ENCODE data around the gene MAP3K6.

DNA sequence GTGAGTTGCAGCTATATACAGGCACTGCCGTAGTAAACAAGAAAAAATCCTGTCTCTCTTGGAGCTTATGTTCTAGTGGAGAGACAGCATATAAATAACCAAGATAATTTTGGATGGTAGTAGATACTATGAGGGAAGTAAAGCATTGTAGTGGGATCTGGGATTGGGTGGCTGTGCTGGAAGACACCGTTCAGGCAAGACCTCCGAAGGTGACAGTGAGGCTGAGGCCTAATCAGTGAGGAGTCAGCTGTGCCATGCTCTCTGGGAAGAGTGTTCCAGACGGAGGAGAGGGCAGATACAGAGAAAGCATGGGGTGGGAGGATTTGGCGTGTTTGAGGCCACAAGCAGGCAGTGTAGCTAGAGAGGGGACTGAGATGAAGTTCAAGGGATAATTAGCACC, 38.8 kb downstream of the MAP3K6 start:
- TF ChIP-seq POLR2AphosphoS5 (IDR thresholded peaks at IDR 0.05; ENCODE audit: borderline replicate concordance, low read depth, low read length): no peak
- no peak for TF ChIP-seq EZH2 (IDR thresholded peaks at IDR 0.05)
